ENCODE results near the gene ZBTB26. TPM values are rescaled to one million over a fixed set of nuclear protein-coding genes. Genes with fewer than 3 reads are reported as not detected.

The ZBTB26 gene
- total RNA-seq, 1 donor from 2014 or later, result 5.4 TPM

Other genes starting within 250 kb of the ZBTB26 start
- not detected for gene OR1L4, start 207.5 kb downstream of the ZBTB26 start, total RNA-seq
- not detected for gene OR1L6, start 189.2 kb downstream of the ZBTB26 start, total RNA-seq
- not detected for gene OR5C1, start 142.6 kb downstream of the ZBTB26 start, total RNA-seq
- not detected for gene OR1K1, start 131.4 kb downstream of the ZBTB26 start, total RNA-seq
- 7.7 TPM for gene PDCL, start 102.9 kb downstream of the ZBTB26 start, total RNA-seq
- gene RC3H2, start 26.2 kb downstream of the ZBTB26 start, total RNA-seq, result 35.9 TPM
- gene ZBTB6, start 18.2 kb downstream of the ZBTB26 start, total RNA-seq, result 5.8 TPM
- gene RABGAP1, start 9.5 kb upstream of the ZBTB26 start, total RNA-seq, result 47.4 TPM
- gene GPR21, start 102.2 kb upstream of the ZBTB26 start, total RNA-seq, result 0.72 TPM

All from left ventricle myocardium superior (tissue), 1 donor.